Loucy (cell line): ENCODE data around the gene THEM5.

Source experiments
- H2AFZ ChIP-seq: fragments of 200-600 bp; sonication (generic); 2 replicates; pipeline ENCODE4 v1.6.0; 2016; ENCODE audit warnings: antibody characterized with exemption, mild to moderate bottlenecking, low read length, moderate library complexity
- H3F3A ChIP-seq: fragments of 200-600 bp; 2 replicates; pipeline ENCODE4 v1.6.0; 2016; ENCODE audit warnings: antibody characterized with exemption, low read depth, mild to moderate bottlenecking
- H3K27me3 ChIP-seq: fragments of 200-600 bp; sonication (generic); 2 replicates; pipeline ENCODE4 v1.6.1; 2014; ENCODE audit warnings: low read length, mild to moderate bottlenecking; ENCODE audit not compliant: insufficient read depth, poor library complexity, severe bottlenecking
- H3K36me3 ChIP-seq: fragments of 200-600 bp; sonication (generic); 2 replicates; pipeline ENCODE4 v1.6.1; 2016; ENCODE audit warnings: low read length; ENCODE audit not compliant: insufficient read depth
- H3K4me1 ChIP-seq: fragments of 200-600 bp; sonication (generic); 2 replicates; pipeline ENCODE4 v1.5.1; 2014; ENCODE audit warnings: low read length, mild to moderate bottlenecking; ENCODE audit not compliant: insufficient read depth, poor library complexity, severe bottlenecking
- H3K4me2 ChIP-seq: fragments of 200-600 bp; sonication (generic); 2 replicates; pipeline ENCODE4 v1.6.0; 2014; ENCODE audit warnings: antibody characterized with exemption, low read length, low read depth, mild to moderate bottlenecking; ENCODE audit not compliant: poor library complexity, severe bottlenecking
- H3K4me3 ChIP-seq: fragments of 200-600 bp; sonication (generic); 2 replicates; pipeline ENCODE4 v1.5.1; 2014; ENCODE audit warnings: low read length, mild to moderate bottlenecking, mixed read lengths; ENCODE audit not compliant: poor library complexity, severe bottlenecking
- H3K79me2 ChIP-seq: fragments of 200-600 bp; sonication (generic); 2 replicates; pipeline ENCODE4 v1.6.1; 2014; ENCODE audit warnings: low read length; ENCODE audit not compliant: insufficient read depth
- H3K9ac ChIP-seq: fragments of 200-600 bp; sonication (generic); 2 replicates; pipeline ENCODE4 v1.6.0; 2014; ENCODE audit warnings: mild to moderate bottlenecking, low read depth, low read length, moderate library complexity; ENCODE audit not compliant: poor library complexity, severe bottlenecking
- H3K9me2 ChIP-seq: fragments of 200-600 bp; sonication (generic); replicated peaks from 2 replicates; pipeline ENCODE4 v1.6.1; 2016; ENCODE audit warnings: low read depth, low read length, mixed read lengths
- H3K9me3 ChIP-seq: fragments of 200-600 bp; sonication (generic); 2 replicates; pipeline ENCODE4 v1.6.1; 2014; ENCODE audit warnings: mild to moderate bottlenecking, antibody characterized with exemption, low read length, low read depth; ENCODE audit not compliant: insufficient read depth
- H4K20me1 ChIP-seq: fragments of 200-600 bp; sonication (generic); 2 replicates; pipeline ENCODE4 v1.6.0; 2014; ENCODE audit warnings: antibody characterized with exemption, low read length, mild to moderate bottlenecking; ENCODE audit not compliant: insufficient read depth, poor library complexity, severe bottlenecking
- CTCF ChIP-seq: fragments of 200-600 bp; sonication (generic); conservative IDR thresholded peaks from 2 replicates; pipeline ENCODE4 v1.5.1; 2014; ENCODE audit warnings: mild to moderate bottlenecking, antibody characterized with exemption, low read length
- EZH2phosphoT487 ChIP-seq: fragments of 200-600 bp; IDR thresholded peaks from 2 replicates; pipeline ENCODE4 v1.6.1; 2018; ENCODE audit warnings: antibody characterized with exemption, mild to moderate bottlenecking, moderate library complexity, borderline replicate concordance

The THEM5 gene

GRCh38 chr1:151897991-151898431, 44.5 kb upstream of the THEM5 start:
- Histone ChIP-seq H2AFZ (no peak overlapping the region), H3K9me2 (no peaks in the 10 kb centered on the region), H3K36me3 (no peaks in the 10 kb centered on the region)

DNA sequence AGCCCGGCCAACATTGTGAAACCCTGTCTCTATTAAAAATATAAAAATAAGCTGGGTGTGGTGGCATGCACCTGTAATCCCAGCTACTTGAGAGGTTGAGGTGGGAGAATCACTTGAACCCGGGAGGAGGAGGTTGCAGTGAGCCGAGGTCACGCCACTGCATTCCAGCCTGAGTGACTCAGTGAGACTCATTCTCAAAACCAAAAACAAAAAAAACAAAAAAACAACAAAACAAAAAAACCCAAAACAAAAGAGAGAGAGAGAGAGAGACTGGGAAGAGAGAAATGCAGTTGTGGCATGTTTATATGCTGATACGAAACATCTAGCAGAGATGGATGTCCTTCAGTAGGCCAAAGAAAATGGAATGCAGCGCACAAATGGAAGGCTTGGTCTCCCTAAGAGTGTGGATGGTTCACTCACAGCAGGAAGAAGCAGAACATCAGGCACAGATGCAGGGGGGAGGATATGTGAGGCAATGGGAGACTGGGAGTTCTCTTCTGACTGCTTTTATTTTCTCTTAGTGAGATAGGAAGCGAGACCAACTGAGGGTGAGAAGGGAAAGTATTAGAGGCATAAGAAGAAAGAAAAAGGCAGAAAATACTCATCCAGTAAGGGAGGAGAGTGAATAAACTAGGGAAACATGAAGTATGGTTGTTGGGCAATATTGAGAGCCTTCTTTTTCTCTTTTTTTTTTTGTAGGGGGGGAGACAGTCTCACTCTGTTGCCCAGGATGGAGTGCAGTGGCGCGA, 39.8 kb upstream of the THEM5 start:
- no peaks in the 10 kb centered on the region for H3K9me3 ChIP-seq
- no peak overlapping the region for H3K4me2 ChIP-seq
- H3K4me3 ChIP-seq, result no peak overlapping the region
- TF ChIP-seq CTCF (no peak), EZH2phosphoT487 (no peak)
- H3K4me1 ChIP-seq, result peaks cover 6% of the 10 kb centered on the region
- H3K9ac ChIP-seq, result no peak overlapping the region
- H3K36me3 ChIP-seq, result no peaks in the 10 kb centered on the region
- H2AFZ ChIP-seq, result 0 out of 2 replicates have a peak overlapping the region, but pooled peaks have one; percentile 8
- H3K79me2 ChIP-seq, result no peaks in the 10 kb centered on the region
- no peaks in the 10 kb centered on the region for H3K27me3 ChIP-seq
- H3F3A ChIP-seq, result no peaks in the 10 kb centered on the region
- no peaks in the 10 kb centered on the region for H4K20me1 ChIP-seq
- no peaks in the 10 kb centered on the region for H3K9me2 ChIP-seq

More at GRCh38 chr1:151897991-151898431, 44.5 kb upstream of the THEM5 start:
- Histone ChIP-seq H3K4me2 (no peak overlapping the region), H3K79me2 (no peaks in the 10 kb centered on the region), H4K20me1 (no peaks in the 10 kb centered on the region), H3F3A (no peaks in the 10 kb centered on the region), H3K4me3 (no peak overlapping the region), H3K9ac (no peak overlapping the region), H3K27me3 (no peaks in the 10 kb centered on the region), H3K4me1 (peaks cover 13% of the 10 kb centered on the region), H3K9me3 (no peaks in the 10 kb centered on the region; the same call in 1 of the 2 replicates)
- TF ChIP-seq CTCF (no peak), EZH2phosphoT487 (no peak)

DNA sequence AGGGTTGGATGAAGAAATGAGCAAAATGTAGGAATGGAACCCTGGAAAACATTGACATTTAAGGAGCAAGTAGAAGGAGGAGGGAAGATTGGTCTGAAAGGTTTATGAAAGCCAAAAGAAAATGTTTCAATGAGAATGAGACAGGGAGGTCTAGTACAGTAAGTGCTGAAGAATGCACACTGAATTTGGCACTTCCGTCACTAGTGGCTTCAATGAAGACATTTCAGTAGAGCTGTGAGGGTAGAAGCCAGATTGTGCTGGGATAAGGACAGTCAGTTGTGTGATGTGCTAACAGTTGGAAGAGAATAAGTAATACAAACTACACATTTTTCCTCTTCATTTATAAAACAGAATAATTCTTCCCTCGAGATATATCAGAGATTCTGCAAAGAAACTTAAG, 38.7 kb upstream of the THEM5 start:
- Histone ChIP-seq H2AFZ (no peak overlapping the region), H3K4me3 (no peak overlapping the region), H3K27me3 (no peaks in the 10 kb centered on the region), H3K4me2 (no peak overlapping the region), H3K79me2 (no peaks in the 10 kb centered on the region), H4K20me1 (no peaks in the 10 kb centered on the region), H3K9me3 (no peaks in the 10 kb centered on the region), H3K9me2 (no peaks in the 10 kb centered on the region), H3K9ac (no peak overlapping the region), H3K4me1 (no peaks in the 10 kb centered on the region), H3F3A (no peaks in the 10 kb centered on the region), H3K36me3 (no peaks in the 10 kb centered on the region)
- TF ChIP-seq EZH2phosphoT487 (no peak), CTCF (no peak)
